HG03439 (cell line): ENCODE results near the gene CHL1.
"Not testable (repeated sequence)": the region's sequence is repeated elsewhere in the genome, so short reads cannot be mapped to it uniquely, and the experiment has no call there.

ENCODE experiments used
- ATAC-seq: cut with Tn5 transposase; IDR thresholded peaks from one replicate; pipeline ENCODE4 v1.9.1; 2021; ENCODE audit warnings: mild to moderate bottlenecking, moderate library complexity; ENCODE audit not compliant: unreplicated experiment

CHL1 gene

GRCh38 chr3:332701-333100 is 136.1 kb downstream of the CHL1 start:
- no peak for ATAC-seq

GRCh38 chr3:335240-335639 is 138.7 kb downstream of the CHL1 start:
- no peak for ATAC-seq

DNA sequence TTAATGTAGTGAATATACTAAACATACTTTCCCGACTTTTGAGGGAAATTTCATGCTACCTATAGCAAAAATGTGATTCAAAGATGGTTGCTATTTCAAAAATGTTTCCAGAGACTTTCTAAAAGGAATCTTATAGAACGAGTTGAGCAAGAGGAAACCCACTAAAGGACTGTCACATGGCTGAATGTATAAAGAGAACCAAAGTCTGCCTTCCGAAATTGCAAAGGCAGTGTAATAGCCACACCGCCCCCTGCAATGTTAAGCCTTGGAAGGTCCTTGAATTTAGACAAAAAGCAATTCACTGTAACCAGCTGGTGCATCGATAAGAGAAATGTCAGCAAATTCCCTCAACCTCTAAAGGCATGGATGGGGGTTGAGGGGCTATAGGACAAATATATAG is 142.8 kb downstream of the CHL1 start:
- no peak for ATAC-seq

- ATAC-seq = no peak
Observed at GRCh38 chr3:341998-342397, 145.4 kb downstream of the CHL1 start.

- no peak for ATAC-seq
Observed at GRCh38 chr3:346186-346585, 149.6 kb downstream of the CHL1 start.

DNA sequence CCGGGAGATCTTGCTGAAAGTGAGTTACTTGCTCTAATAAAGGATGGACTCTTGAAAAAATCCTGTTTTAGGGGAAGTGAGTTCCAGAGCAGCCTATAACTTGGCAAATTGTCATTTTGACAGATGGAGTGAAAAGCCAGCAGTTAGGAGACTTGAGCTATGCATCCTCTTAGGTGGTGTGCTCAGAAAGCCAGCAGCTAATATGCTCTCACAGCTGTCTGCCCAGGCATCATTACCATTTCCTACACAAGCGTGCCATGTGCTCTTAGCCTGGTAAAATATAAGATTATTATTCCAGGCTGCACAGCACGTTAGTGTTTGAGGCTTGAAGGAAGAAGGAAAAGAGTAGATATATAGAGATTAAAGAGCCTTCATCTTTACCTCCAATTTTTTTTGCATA is 151.0 kb downstream of the CHL1 start:
- no peak for ATAC-seq

- no peak for ATAC-seq
Observed at GRCh38 chr3:350871-351371, 154.4 kb downstream of the CHL1 start.

- ATAC-seq = no peak
Observed at GRCh38 chr3:352599-352998, 156.0 kb downstream of the CHL1 start.

GRCh38 chr3:353191-353739 is 156.7 kb downstream of the CHL1 start:
- ATAC-seq = no peak

DNA sequence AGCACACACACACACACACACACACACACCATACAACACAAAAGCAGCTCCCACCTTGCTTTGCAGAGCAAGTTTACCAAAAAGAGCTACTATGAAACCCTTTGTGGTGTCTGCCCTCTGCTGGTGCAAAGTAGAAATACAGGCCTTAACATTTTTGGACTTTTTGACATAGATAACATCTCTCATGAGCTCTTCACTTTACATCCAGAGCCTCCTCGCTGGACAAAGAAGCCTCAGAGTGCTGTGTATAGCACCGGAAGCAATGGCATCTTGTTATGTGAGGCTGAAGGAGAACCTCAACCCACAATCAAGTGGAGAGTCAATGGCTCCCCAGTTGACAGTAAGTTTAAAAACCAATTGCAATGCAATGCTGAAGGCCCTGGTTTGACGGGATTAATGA is 157.9 kb downstream of the CHL1 start:
- ATAC-seq = no peak

DNA sequence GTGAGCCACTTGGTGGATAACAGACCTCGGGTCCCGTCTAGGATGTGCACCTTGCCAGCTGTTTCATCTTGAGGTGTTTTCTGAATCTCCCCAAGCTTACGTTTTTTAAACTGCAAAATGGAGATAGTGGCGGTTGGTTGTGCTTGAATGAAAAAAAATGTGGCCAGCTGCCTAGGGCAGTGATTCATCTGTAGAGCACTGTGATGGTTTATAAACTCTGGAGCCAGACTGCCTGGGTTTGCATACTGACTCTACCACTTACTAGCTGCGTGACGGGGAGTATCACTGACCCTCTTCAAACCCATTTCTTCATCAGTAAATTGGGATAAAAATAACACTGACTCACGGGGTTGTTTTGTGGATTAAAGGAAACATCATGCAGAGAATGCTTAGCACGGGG is 159.1 kb downstream of the CHL1 start:
- no peak for ATAC-seq

DNA sequence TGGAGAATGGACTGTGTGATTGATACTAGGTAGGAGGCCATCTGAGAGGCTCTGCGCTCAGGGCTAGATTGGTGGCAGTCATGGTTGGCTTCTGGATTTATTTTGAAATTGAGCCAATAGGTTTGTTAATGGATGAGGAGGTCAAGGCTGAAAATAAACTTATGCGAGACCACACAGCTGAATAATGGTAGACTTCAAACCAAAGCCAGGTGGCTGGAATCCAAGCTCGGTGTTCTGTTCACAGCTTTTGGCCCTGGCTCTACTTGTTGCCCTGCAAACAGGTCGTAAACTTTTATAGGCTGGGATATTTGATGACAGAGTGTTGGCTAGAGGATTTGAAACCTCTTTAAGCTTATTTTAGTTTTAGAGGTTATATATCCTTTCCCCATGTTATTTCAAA is 160.4 kb downstream of the CHL1 start:
- ATAC-seq = no peak

DNA sequence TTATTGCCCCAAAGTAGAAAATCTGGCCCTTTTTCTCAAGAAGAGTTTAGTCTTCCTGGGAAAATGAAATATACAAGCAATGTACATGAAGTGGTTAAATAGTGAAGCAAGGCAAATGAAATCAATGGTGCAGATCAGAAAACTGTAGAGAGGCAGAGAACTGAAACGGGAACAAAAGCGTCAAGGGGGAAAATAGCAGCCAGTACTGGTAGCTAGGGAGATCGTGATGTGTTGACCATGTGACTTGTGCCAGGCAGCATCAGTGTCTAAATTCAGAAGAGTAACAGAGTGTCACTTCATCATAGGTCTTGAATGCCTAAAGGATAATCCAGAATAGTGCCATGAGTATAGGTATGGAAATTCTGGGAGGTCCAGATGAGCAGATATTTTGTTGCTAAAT is 163.1 kb downstream of the CHL1 start:
- ATAC-seq = peak; percentile 69

DNA sequence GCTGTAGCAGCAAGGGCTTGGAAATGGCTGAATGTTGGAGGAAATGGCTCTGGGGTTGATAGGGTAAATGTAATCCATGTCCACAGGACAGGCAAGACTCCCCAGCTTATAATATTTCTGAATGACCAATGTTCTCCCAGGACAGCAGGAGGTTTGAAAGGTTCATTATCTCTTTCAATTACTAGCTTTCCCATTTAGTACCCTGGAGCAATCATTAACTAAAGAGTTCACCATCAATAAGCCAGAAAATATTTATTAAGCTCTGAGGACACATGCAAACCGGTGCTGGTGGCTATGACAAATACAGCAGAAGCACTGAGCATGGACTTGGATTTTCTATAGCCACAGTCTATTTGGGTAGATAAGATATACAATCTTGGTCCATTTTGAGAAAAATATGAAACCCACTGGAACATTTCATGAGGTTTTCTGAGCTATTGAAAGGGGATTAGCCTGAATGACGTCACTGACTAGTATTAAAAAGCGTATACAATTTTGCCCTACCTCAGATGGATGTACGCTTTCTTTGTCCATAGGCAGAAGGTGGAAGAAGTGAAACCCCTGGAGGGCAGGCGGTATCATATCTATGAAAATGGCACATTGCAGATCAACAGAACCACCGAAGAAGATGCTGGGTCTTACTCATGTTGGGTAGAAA is 166.2 kb downstream of the CHL1 start:
- ATAC-seq = no peak

DNA sequence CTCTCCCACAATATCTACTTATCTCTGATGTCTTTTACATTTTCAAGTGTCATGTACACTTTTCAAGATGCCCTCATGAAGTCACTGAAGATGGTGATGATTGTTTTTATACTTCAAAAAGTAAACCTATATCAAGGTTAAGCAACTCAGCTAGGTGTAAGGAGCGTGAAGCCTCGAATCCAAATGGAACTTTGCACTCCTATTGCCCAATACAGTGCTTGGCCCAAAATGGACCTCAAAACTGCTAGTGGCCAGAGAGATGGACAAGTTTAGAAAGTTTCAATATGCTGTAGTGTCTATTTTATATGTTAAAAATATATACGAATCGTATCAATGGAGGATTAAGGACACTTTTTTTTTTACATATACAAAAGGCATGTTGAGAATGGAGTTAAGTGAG is 167.7 kb downstream of the CHL1 start:
- no peak for ATAC-seq

DNA sequence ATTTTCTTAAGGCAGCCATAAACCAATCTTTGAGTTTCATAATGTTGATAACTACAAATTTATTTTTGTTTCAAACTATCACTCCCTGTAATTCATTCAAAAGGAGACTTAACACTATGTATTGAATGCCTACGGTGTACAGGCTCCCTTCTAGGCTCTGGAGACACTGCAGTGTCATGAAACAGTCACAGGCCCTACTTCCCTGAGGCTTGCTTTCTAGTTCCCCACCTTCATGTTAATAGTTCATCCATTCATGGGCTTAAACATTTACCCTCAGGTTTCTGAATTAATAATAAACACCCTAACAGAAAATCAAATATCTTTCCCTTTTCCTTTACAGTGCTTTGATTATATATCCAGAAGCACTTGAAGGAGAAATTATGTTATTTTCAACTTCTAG is 168.7 kb downstream of the CHL1 start:
- no peak for ATAC-seq

- ATAC-seq = not testable (repeated sequence)
Observed at GRCh38 chr3:366253-366652, 169.7 kb downstream of the CHL1 start.

DNA sequence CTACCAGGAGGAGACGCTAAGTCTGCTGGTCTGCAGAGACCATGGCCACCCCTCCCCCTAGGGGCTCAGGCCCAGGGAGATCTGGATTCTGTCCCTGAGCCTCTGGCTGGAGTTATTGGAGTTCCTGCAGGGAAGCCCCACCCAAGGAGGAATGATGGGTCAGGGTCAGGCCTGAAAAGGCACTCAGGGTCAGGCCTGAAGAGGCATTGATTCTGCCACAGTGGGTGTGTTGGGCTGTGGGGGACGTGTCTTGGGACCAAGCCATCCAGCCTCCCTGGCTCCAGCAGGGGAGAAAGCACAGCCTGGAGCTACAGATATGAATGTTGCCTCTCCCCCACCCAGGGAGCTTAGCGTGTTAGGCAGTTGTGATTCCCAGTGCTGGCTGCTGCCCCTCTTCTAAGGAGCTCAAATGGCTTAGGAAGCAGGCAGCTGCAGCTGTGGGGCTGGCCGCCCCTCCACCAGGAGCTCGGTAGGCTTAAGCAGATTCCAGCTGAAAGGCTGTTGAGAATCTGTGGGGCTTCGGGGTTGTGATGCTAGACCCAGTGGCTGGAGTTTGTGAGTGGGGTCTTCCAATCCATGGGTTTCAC is 176.7 kb downstream of the CHL1 start:
- ATAC-seq = no peak

GRCh38 chr3:374459-374858 is 177.9 kb downstream of the CHL1 start:
- ATAC-seq = no peak

DNA sequence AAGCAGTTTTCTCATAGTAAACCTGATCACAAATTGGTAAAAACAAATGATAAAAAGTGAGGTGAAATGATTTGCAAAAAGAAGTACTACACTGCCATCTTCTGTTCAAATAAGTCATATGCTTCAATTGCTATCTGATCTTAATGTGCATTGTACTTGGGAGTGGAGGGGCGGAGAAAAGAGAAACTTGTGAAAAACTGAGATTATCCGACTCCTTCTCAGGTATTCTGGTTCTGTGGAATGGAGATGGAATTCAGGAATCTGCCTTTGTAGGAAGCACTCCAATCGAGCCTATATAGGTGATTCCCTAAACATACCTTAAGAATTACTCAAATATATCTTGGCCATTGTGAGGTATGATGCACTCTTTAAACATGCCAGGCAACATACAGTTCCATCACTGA is 180.6 kb downstream of the CHL1 start:
- no peak for ATAC-seq

- ATAC-seq = no peak
Observed at GRCh38 chr3:380801-381200, 184.2 kb downstream of the CHL1 start.

DNA sequence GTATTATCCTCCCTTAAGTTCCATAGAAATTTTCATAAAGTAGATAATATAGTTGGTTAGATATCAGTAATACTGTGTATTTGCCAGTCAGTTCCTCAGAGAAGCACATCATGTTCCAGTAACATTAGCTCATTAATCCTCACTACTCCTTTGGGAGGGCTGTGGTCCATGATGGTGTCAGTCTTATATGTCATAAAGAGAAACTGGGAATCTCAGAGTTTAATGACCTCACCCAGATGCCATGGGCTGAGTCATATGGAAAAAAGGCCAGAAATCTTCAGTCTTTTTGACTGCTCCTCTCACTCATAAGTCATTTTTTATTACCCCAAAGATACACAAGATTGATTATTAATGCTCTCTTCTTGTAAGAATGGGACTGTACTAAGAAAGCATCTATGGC is 188.6 kb downstream of the CHL1 start:
- ATAC-seq = no peak

GRCh38 chr3:394775-395174 is 198.2 kb downstream of the CHL1 start:
- ATAC-seq = no peak
